Renal cortex interstitium (tissue), 11 donors: ENCODE data around the gene HMGN1. TPM values are rescaled to one million over a fixed set of nuclear protein-coding genes. Genes with fewer than 3 reads are reported as not detected.

ENCODE experiments used
- DNase-seq, 11 donors: peaks; one replicate each; pipeline ENCODE4 v3.0.0-alpha.2; 2013; ENCODE audit warnings: low read depth in 9 of 11, low spot score in 4 of 11; ENCODE audit errors: extremely low read depth in 1 of 11
- polyA plus RNA-seq, 3 donors: library from polyadenylated mRNA; unstranded; fragments of 120-200 nt; gene quantifications; one replicate each; pipeline ENCODE4 v1.2.1, GENCODE V29; 2013; ENCODE audit not compliant: insufficient read length in 3 of 3

Gene HMGN1
- polyA plus RNA-seq, 3 donors, result 663 to 818 (median 691) TPM

- no peak for DNase-seq
Observed at GRCh38 chr21:39346671-39347331, 2.1 kb downstream of the HMGN1 start.

- no peak for DNase-seq
Observed at GRCh38 chr21:39346206-39346605, 2.7 kb downstream of the HMGN1 start.

- no peak for DNase-seq
Observed at GRCh38 chr21:39345440-39345839, 3.4 kb downstream of the HMGN1 start.

- DNase-seq, result no peak
Observed at GRCh38 chr21:39344848-39345247, 4.0 kb downstream of the HMGN1 start.

- no peak for DNase-seq
Observed at GRCh38 chr21:39341249-39341923, 7.5 kb downstream of the HMGN1 start.

- DNase-seq, result no peak
Observed at GRCh38 chr21:39340687-39341086, 8.2 kb downstream of the HMGN1 start.

- no peak for DNase-seq
Observed at GRCh38 chr21:39339231-39339630, 9.7 kb downstream of the HMGN1 start.

- DNase-seq, result no peak
Observed at GRCh38 chr21:39336457-39337008, 12.4 kb downstream of the HMGN1 start.

GRCh38 chr21:39334611-39335010, 14.3 kb downstream of the HMGN1 start:
- DNase-seq, result no peak

GRCh38 chr21:39332175-39332574, 16.7 kb downstream of the HMGN1 start:
- no peak for DNase-seq

- no peak for DNase-seq
Observed at GRCh38 chr21:39330001-39330400, 18.9 kb downstream of the HMGN1 start.

- no peak for DNase-seq
Observed at GRCh38 chr21:39327727-39328126, 21.2 kb downstream of the HMGN1 start.

- no peak for DNase-seq
Observed at GRCh38 chr21:39326607-39327307, 22.1 kb downstream of the HMGN1 start.

GRCh38 chr21:39325458-39325857, 23.4 kb downstream of the HMGN1 start:
- no peak for DNase-seq

GRCh38 chr21:39321424-39321823, 27.5 kb downstream of the HMGN1 start:
- no peak for DNase-seq

- DNase-seq, result no peak
Observed at GRCh38 chr21:39319814-39320332, 29.0 kb downstream of the HMGN1 start.

GRCh38 chr21:39319251-39319756, 29.6 kb downstream of the HMGN1 start:
- DNase-seq, result no peak

GRCh38 chr21:39318091-39318959, 30.6 kb downstream of the HMGN1 start:
- no peak for DNase-seq
